HepG2 (cell line): ENCODE data around the gene TAF12. TPM values are rescaled to one million over a fixed set of nuclear protein-coding genes. Genes with fewer than 3 reads are reported as not detected.

ENCODE experiments used
- ATF1 ChIP-seq: IDR thresholded peaks from 2 replicates; pipeline ENCODE4 v1.6.1; 2016; ENCODE audit warnings: mild to moderate bottlenecking, control low read depth
- BCL6 ChIP-seq: IDR thresholded peaks from 2 replicates; pipeline ENCODE4 v1.6.1; 2016; ENCODE audit warnings: missing genetic modification reagents, missing compliant biosample characterization
- FOXK2 ChIP-seq: fragments of 450-650 bp; IDR thresholded peaks from 2 replicates; pipeline ENCODE4 v1.6.1; 2016
- HMG20B ChIP-seq: conservative IDR thresholded peaks from 2 replicates; pipeline ENCODE4 v1.6.1; 2016; ENCODE audit warnings: missing genetic modification reagents, missing compliant biosample characterization
- MIER3 ChIP-seq: IDR thresholded peaks from 2 replicates; pipeline ENCODE4 v1.6.1; 2016; ENCODE audit warnings: missing compliant biosample characterization, borderline replicate concordance
- NFE2L1 ChIP-seq: sonication (generic); formaldehyde crosslinking; IDR thresholded peaks from 2 replicates; pipeline ENCODE4 v1.4.0; 2020; ENCODE audit warnings: missing genetic modification reagents, mild to moderate bottlenecking, borderline replicate concordance
- NR2C2 ChIP-seq: sonication (generic); formaldehyde crosslinking; IDR thresholded peaks from 2 replicates; pipeline ENCODE4 v1.4.0; 2020; ENCODE audit warnings: missing genetic modification reagents, mild to moderate bottlenecking, moderate library complexity, borderline replicate concordance
- ZFAT ChIP-seq: sonication (generic); formaldehyde crosslinking; conservative IDR thresholded peaks from 2 replicates; pipeline ENCODE4 v1.8.1; 2023; ENCODE audit warnings: missing genetic modification reagents, inconsistent platforms
- ZNF282 ChIP-seq: fragments of 450-650 bp; IDR thresholded peaks from 2 replicates; pipeline ENCODE4 v1.6.1; 2018; ENCODE audit not compliant: partially characterized antibody
- ZNF615 ChIP-seq: sonication (generic); formaldehyde crosslinking; IDR thresholded peaks from 2 replicates; pipeline ENCODE4 v1.5.0; 2020; ENCODE audit warnings: mild to moderate bottlenecking, missing genetic modification reagents, borderline replicate concordance
- ZNF629 ChIP-seq: sonication (generic); formaldehyde crosslinking; conservative IDR thresholded peaks from 2 replicates; pipeline ENCODE4 v1.5.0; 2020; ENCODE audit warnings: missing genetic modification reagents
- ZNF841 ChIP-seq: sonication (generic); formaldehyde crosslinking; IDR thresholded peaks from 2 replicates; pipeline ENCODE4 v1.8.1; 2023; ENCODE audit warnings: missing genetic modification reagents, borderline replicate concordance
- polyA plus RNA-seq, 8 experiments: library from polyadenylated mRNA; depleted of rRNA in 3 of 8; stranded (reverse) in 7 of 8; unstranded in 1 of 8; fragments of >200 nt; fragmentation: Illumina TruSeq in 4 of 8; extraction: Trizol in 4 of 8; gene quantifications; 2 replicates each; pipeline versions ENCODE4 v1.2.1 to v1.2.3, GENCODE V29; 2011 to 2016; ENCODE audit warnings: low read depth in 4 of 8, missing spikeins in 1 of 8, mixed read lengths in 1 of 8; ENCODE audit not compliant: insufficient read depth in 1 of 8
- total RNA-seq, 5 experiments: library from RNA; depleted of rRNA; stranded (reverse); fragments of >200 nt; fragmentation: Illumina TruSeq; extraction: Trizol; gene quantifications; 2 replicates each; pipeline ENCODE4 v1.2.3, GENCODE V29; 2016; ENCODE audit warnings: low read depth in 1 of 5
- TF ChIP-seq, protein P1 (sequence below): sonication (generic); formaldehyde crosslinking; IDR thresholded peaks from 2 replicates; pipeline ENCODE4 v1.4.0; 2020; ENCODE audit warnings: missing genetic modification reagents, borderline replicate concordance
- TF ChIP-seq, protein P2 (sequence below): IDR thresholded peaks from 2 replicates; pipeline ENCODE4 v1.6.1; 2016; ENCODE audit warnings: low read depth, missing genetic modification reagents, missing compliant biosample characterization
- TF ChIP-seq, protein P3 (sequence below): sonication (generic); formaldehyde crosslinking; conservative IDR thresholded peaks from 2 replicates; pipeline ENCODE4 v1.8.1; 2023; ENCODE audit warnings: missing genetic modification reagents
- TF ChIP-seq, protein P4 (sequence below): sonication (generic); formaldehyde crosslinking; IDR thresholded peaks from 2 replicates; pipeline ENCODE4 v1.9.0; 2021; ENCODE audit warnings: missing genetic modification reagents, borderline replicate concordance

The TAF12 gene
- total and polyA plus RNA-seq, 2 of the 13 experiments (the other 11 are each of a cell fraction or from before 2014, with no cell fraction given) = 16.3 to 17.1 TPM

DNA sequence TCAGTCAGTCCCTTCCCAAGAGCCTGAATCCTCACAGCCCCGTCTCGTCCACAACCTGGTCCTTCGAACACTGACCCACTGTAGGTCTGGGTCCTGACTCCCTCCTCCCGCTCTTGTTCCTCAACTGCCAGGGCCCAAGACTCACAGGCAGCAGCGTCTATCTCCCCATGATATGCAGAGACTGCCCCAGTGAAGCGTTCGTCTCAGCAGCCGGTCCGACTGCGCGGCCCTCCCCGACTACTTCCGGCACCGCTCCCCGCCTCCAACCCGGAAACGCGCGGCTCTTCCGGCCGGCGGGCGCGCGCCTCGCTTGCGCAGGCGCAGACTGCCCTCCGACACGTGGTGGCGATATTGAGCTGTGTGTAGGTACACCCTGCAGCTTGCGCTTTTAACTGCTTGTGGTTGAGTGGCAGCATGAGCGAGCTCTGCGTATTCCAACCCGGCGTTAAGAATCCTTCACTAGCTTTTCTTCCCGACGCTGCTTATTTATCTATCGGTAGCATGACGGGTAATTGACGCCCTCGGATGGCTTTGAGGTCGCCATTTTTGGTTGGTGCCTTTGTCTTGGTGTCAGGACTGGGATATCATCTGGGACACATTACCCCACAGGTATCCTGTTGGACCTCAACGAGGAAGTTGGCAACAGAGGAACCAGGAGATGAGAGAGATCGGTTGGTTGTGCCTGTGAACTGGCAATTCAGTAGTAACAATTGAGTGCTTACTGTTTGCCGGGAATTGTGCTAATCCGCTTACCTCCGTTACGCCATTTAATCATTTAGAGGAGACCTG, at the start of gene TAF12 (continued):
- TF ChIP-seq, protein P1, sequence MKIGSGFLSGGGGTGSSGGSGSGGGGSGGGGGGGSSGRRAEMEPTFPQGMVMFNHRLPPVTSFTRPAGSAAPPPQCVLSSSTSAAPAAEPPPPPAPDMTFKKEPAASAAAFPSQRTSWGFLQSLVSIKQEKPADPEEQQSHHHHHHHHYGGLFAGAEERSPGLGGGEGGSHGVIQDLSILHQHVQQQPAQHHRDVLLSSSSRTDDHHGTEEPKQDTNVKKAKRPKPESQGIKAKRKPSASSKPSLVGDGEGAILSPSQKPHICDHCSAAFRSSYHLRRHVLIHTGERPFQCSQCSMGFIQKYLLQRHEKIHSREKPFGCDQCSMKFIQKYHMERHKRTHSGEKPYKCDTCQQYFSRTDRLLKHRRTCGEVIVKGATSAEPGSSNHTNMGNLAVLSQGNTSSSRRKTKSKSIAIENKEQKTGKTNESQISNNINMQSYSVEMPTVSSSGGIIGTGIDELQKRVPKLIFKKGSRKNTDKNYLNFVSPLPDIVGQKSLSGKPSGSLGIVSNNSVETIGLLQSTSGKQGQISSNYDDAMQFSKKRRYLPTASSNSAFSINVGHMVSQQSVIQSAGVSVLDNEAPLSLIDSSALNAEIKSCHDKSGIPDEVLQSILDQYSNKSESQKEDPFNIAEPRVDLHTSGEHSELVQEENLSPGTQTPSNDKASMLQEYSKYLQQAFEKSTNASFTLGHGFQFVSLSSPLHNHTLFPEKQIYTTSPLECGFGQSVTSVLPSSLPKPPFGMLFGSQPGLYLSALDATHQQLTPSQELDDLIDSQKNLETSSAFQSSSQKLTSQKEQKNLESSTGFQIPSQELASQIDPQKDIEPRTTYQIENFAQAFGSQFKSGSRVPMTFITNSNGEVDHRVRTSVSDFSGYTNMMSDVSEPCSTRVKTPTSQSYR = peak; percentile 57; the same call in 1 of the 2 replicates
- TF ChIP-seq ATF1 (peak; percentile 58), BCL6 (CRISPR knock-in tag) (peak; percentile 35; the same call in 1 of the 2 replicates), ZNF841 (CRISPR knock-in tag) (no peak), ZNF282 (no peak), ZNF629 (CRISPR knock-in tag) (no peak; the same call in 1 of the 2 replicates), ZNF615 (no peak; the same call in 1 of the 2 replicates), MIER3 (CRISPR knock-in tag) (peak; percentile 68), HMG20B (0 out of 2 replicates have a peak, but pooled peaks have one; percentile 28), NR2C2 (CRISPR knock-in tag) (peak; percentile 87), NFE2L1 (CRISPR knock-in tag) (peak; percentile 57; the same call in 1 of the 2 replicates), ZFAT (no peak), FOXK2 (peak; percentile 7; the same call in 1 of the 2 replicates)
- TF ChIP-seq, protein P2, sequence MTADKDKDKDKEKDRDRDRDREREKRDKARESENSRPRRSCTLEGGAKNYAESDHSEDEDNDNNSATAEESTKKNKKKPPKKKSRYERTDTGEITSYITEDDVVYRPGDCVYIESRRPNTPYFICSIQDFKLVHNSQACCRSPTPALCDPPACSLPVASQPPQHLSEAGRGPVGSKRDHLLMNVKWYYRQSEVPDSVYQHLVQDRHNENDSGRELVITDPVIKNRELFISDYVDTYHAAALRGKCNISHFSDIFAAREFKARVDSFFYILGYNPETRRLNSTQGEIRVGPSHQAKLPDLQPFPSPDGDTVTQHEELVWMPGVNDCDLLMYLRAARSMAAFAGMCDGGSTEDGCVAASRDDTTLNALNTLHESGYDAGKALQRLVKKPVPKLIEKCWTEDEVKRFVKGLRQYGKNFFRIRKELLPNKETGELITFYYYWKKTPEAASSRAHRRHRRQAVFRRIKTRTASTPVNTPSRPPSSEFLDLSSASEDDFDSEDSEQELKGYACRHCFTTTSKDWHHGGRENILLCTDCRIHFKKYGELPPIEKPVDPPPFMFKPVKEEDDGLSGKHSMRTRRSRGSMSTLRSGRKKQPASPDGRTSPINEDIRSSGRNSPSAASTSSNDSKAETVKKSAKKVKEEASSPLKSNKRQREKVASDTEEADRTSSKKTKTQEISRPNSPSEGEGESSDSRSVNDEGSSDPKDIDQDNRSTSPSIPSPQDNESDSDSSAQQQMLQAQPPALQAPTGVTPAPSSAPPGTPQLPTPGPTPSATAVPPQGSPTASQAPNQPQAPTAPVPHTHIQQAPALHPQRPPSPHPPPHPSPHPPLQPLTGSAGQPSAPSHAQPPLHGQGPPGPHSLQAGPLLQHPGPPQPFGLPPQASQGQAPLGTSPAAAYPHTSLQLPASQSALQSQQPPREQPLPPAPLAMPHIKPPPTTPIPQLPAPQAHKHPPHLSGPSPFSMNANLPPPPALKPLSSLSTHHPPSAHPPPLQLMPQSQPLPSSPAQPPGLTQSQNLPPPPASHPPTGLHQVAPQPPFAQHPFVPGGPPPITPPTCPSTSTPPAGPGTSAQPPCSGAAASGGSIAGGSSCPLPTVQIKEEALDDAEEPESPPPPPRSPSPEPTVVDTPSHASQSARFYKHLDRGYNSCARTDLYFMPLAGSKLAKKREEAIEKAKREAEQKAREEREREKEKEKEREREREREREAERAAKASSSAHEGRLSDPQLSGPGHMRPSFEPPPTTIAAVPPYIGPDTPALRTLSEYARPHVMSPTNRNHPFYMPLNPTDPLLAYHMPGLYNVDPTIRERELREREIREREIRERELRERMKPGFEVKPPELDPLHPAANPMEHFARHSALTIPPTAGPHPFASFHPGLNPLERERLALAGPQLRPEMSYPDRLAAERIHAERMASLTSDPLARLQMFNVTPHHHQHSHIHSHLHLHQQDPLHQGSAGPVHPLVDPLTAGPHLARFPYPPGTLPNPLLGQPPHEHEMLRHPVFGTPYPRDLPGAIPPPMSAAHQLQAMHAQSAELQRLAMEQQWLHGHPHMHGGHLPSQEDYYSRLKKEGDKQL (CRISPR knock-in tag) = peak; percentile 21; the same call in 1 of the 2 replicates
- TF ChIP-seq, protein P3, sequence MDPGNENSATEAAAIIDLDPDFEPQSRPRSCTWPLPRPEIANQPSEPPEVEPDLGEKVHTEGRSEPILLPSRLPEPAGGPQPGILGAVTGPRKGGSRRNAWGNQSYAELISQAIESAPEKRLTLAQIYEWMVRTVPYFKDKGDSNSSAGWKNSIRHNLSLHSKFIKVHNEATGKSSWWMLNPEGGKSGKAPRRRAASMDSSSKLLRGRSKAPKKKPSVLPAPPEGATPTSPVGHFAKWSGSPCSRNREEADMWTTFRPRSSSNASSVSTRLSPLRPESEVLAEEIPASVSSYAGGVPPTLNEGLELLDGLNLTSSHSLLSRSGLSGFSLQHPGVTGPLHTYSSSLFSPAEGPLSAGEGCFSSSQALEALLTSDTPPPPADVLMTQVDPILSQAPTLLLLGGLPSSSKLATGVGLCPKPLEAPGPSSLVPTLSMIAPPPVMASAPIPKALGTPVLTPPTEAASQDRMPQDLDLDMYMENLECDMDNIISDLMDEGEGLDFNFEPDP (CRISPR knock-in tag) = 0 out of 2 replicates have a peak, but pooled peaks have one; percentile 37
- TF ChIP-seq, protein P4, sequence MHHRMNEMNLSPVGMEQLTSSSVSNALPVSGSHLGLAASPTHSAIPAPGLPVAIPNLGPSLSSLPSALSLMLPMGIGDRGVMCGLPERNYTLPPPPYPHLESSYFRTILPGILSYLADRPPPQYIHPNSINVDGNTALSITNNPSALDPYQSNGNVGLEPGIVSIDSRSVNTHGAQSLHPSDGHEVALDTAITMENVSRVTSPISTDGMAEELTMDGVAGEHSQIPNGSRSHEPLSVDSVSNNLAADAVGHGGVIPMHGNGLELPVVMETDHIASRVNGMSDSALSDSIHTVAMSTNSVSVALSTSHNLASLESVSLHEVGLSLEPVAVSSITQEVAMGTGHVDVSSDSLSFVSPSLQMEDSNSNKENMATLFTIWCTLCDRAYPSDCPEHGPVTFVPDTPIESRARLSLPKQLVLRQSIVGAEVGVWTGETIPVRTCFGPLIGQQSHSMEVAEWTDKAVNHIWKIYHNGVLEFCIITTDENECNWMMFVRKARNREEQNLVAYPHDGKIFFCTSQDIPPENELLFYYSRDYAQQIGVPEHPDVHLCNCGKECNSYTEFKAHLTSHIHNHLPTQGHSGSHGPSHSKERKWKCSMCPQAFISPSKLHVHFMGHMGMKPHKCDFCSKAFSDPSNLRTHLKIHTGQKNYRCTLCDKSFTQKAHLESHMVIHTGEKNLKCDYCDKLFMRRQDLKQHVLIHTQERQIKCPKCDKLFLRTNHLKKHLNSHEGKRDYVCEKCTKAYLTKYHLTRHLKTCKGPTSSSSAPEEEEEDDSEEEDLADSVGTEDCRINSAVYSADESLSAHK (CRISPR knock-in tag) = 0 out of 2 replicates have a peak, but pooled peaks have one; percentile 79
